ENCODE results near the gene TET1.

GRCh38 chr10:68633281-68633680 lies 73.1 kb downstream of the TET1 start:
- no peak for TF ChIP-seq POLR2A (IDR thresholded peaks at IDR 0.05)
- TF ChIP-seq, protein P1, sequence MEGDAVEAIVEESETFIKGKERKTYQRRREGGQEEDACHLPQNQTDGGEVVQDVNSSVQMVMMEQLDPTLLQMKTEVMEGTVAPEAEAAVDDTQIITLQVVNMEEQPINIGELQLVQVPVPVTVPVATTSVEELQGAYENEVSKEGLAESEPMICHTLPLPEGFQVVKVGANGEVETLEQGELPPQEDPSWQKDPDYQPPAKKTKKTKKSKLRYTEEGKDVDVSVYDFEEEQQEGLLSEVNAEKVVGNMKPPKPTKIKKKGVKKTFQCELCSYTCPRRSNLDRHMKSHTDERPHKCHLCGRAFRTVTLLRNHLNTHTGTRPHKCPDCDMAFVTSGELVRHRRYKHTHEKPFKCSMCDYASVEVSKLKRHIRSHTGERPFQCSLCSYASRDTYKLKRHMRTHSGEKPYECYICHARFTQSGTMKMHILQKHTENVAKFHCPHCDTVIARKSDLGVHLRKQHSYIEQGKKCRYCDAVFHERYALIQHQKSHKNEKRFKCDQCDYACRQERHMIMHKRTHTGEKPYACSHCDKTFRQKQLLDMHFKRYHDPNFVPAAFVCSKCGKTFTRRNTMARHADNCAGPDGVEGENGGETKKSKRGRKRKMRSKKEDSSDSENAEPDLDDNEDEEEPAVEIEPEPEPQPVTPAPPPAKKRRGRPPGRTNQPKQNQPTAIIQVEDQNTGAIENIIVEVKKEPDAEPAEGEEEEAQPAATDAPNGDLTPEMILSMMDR (IDR thresholded peaks at IDR 0.05): no peak
